Heart left ventricle (tissue), 16 donors: ENCODE data around the gene ATP13A4. TPM values are rescaled to one million over a fixed set of nuclear protein-coding genes. Genes with fewer than 3 reads are reported as not detected.

Experiments used
- ATAC-seq, 4 donors: fragments of 200-7000 bp; cut with Tn5 transposase; one replicate each; pipeline ENCODE4 v1.9.1; 2020 to 2022; ENCODE audit warnings: moderate library complexity in 4 of 4, mild to moderate bottlenecking in 3 of 4, moderate number of reproducible peaks in 1 of 4
- DNase-seq, 5 donors: peaks; one replicate each; pipeline ENCODE4 v3.0.0-alpha.2; 2020
- H3K27ac ChIP-seq, 12 donors: fragments of 200-600 bp; sonication (generic) in 4 of 12; one replicate each; pipeline versions ENCODE4 v1.5.0 to v1.8.0; 2016 to 2022; ENCODE audit warnings: mild to moderate bottlenecking in 2 of 12
- H3K27me3 ChIP-seq, 9 donors: fragments of 200-600 bp; sonication (generic) in 2 of 9; one replicate each; pipeline versions ENCODE4 v1.5.1 to v1.8.0; 2016 to 2022; ENCODE audit warnings: mild to moderate bottlenecking in 3 of 9
- H3K36me3 ChIP-seq, 9 donors: fragments of 200-600 bp; sonication (generic) in 2 of 9; one replicate each; pipeline versions ENCODE4 v1.5.0 to v1.8.0; 2018 to 2022; ENCODE audit warnings: mild to moderate bottlenecking in 2 of 9
- H3K4me1 ChIP-seq, 12 donors: fragments of 200-600 bp; sonication (generic) in 4 of 12; one replicate each; pipeline versions ENCODE4 v1.5.0 to v1.8.0; 2016 to 2022; ENCODE audit warnings: mild to moderate bottlenecking in 3 of 12
- H3K4me3 ChIP-seq, 12 donors: fragments of 200-600 bp; sonication (generic) in 4 of 12; one replicate each; pipeline versions ENCODE4 v1.5.0 to v1.8.0; 2017 to 2022; ENCODE audit warnings: mild to moderate bottlenecking in 9 of 12, moderate library complexity in 4 of 12
- H3K9me3 ChIP-seq, 12 donors: fragments of 200-600 bp; sonication (generic) in 4 of 12; one replicate each; pipeline versions ENCODE4 v1.5.0 to v1.8.0; 2016 to 2022; ENCODE audit warnings: mild to moderate bottlenecking in 1 of 12
- POLR2A ChIP-seq, 2 donors: fragments of 450-650 bp; IDR thresholded peaks; one replicate each; pipeline ENCODE4 v1.6.1; 2017; ENCODE audit warnings: antibody characterized with exemption in 2 of 2, mild to moderate bottlenecking in 2 of 2, moderate library complexity in 2 of 2
- WGBS, 4 donors: extraction: QIAGEN DNeasy Blood & Tissue Kit in 2 of 4; methylation state at CpG; one replicate each; pipeline versions ENCODE4 v1.1.5 to v1.1.7; 2013 to 2018; 5-methylcytosine and 5-hydroxymethylcytosine counted together
- intact Hi-C, 10 donors: fragments of 100-400 bp; cut with DNase I; formaldehyde crosslinking; loops; one replicate each; pipeline versions ENCODE4 v1.11.1 to v1.14.2; 2022
- polyA plus RNA-seq, 2 donors: library from polyadenylated mRNA; stranded (reverse); fragments of 200-250 nt; gene quantifications; one replicate each; pipeline ENCODE4 v1.2.3, GENCODE V29; 2013
- total RNA-seq, 9 donors: library from RNA; depleted of rRNA in 2 of 9; stranded (reverse); fragments of >200 nt in 2 of 9; fragmentation: NEBNext Ultra II Directional in 3 of 9; extraction: Animal tissue kit (Norgen Biotek cat#: 25700) in 3 of 9; gene quantifications; one replicate each; pipeline versions ENCODE4 v1.1.0 to v1.2.4, GENCODE V29; 2016 to 2023
- TF ChIP-seq, protein P1 (sequence below), 12 donors: fragments of 200-600 bp; sonication (generic) in 4 of 12; IDR thresholded peaks; one replicate each; pipeline versions ENCODE4 v1.5.0 to v1.8.0; 2018 to 2022; ENCODE audit warnings: antibody characterized with exemption in 12 of 12, mild to moderate bottlenecking in 5 of 12
- donor health status: ischemic (EF 13 %, LVEDD 7.1; RV severe dilation, severe dysfunction).
- donor health status: healthy with polysubstance abuse.
- donor health status: DM: no; HTN: yes; CAD: no.
- donor health status: DM: no; HTN: no; CAD: no.
- donor health status: ischemic (EF 25% LVEDD 6.9; RV normal size, moderate dysfunction).
- donor health status: ischemic (EF 25% LVEDD 5.7; RV mildly dilated, moderate dysfunction).
- donor health status: healthy.
- donor health status: DM: yes; HTN: yes; CAD: no.
- donor health status: ischemic (EF 35%, LVEDD 5.7; RV mildly dilated, moderate dysfunction).
- donor health status: nonischemic (EF 11% LVEDD 7.7; RV severe dilation, severe dysfunction).
- donor health status: DM: yes; HTN: yes; CAD: no.
- donor health status: PGD.
- donor health status: ischemic (EF 29% LVEDD 5.4; RV normal size, mild dysfunction).
- donor health status: nonischemic (EF 23%, LVEDD 6.1; RV moderate dilation, normal function).

Gene ATP13A4
- total and polyA plus RNA-seq, 11 donors = 0.48 to 0.97 (median 0.51) TPM; not detected in 8

- no peak for ATAC-seq
- Histone ChIP-seq H3K9me3 (no peaks in the 10 kb centered on the region), H3K27ac (no peak overlapping the region), H3K27me3 (peaks cover 0 to 3% (median 0%) of the 10 kb centered on the region in 9 donors), H3K36me3 (no peaks in the 10 kb centered on the region), H3K4me3 (no peak overlapping the region), H3K4me1 (peaks cover 0 to 7% (median 0%) of the 10 kb centered on the region in 12 donors)
- intact Hi-C loops = no loop called here
- no peak for DNase-seq
- TF ChIP-seq POLR2A (IDR thresholded peaks at IDR 0.05) = no peak
- TF ChIP-seq, protein P1, sequence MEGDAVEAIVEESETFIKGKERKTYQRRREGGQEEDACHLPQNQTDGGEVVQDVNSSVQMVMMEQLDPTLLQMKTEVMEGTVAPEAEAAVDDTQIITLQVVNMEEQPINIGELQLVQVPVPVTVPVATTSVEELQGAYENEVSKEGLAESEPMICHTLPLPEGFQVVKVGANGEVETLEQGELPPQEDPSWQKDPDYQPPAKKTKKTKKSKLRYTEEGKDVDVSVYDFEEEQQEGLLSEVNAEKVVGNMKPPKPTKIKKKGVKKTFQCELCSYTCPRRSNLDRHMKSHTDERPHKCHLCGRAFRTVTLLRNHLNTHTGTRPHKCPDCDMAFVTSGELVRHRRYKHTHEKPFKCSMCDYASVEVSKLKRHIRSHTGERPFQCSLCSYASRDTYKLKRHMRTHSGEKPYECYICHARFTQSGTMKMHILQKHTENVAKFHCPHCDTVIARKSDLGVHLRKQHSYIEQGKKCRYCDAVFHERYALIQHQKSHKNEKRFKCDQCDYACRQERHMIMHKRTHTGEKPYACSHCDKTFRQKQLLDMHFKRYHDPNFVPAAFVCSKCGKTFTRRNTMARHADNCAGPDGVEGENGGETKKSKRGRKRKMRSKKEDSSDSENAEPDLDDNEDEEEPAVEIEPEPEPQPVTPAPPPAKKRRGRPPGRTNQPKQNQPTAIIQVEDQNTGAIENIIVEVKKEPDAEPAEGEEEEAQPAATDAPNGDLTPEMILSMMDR (IDR thresholded peaks at IDR 0.05) = no peak
- 65 to 72% (median 70%) methylated on average over 4 of the region's 4 CpGs for WGBS, 4 donors
Measured at GRCh38 chr3:193502871-193503270, 51.8 kb downstream of the ATP13A4 start.

- Histone ChIP-seq H3K36me3 (no peaks in the 10 kb centered on the region), H3K27ac (no peak overlapping the region), H3K4me1 (peaks cover 0 to 7% (median 0%) of the 10 kb centered on the region in 12 donors), H3K4me3 (no peak overlapping the region), H3K27me3 (no peaks in the 10 kb centered on the region), H3K9me3 (no peaks in the 10 kb centered on the region)
- WGBS, 4 donors = 62 to 68% (median 67%) methylated on average over 7 of the region's 7 CpGs
- DNase-seq (no peak), ATAC-seq (no peak)
- intact Hi-C loops = no loop called here
- TF ChIP-seq POLR2A (IDR thresholded peaks at IDR 0.05) = no peak
Measured at GRCh38 chr3:193499801-193500485, 54.8 kb downstream of the ATP13A4 start.

DNA sequence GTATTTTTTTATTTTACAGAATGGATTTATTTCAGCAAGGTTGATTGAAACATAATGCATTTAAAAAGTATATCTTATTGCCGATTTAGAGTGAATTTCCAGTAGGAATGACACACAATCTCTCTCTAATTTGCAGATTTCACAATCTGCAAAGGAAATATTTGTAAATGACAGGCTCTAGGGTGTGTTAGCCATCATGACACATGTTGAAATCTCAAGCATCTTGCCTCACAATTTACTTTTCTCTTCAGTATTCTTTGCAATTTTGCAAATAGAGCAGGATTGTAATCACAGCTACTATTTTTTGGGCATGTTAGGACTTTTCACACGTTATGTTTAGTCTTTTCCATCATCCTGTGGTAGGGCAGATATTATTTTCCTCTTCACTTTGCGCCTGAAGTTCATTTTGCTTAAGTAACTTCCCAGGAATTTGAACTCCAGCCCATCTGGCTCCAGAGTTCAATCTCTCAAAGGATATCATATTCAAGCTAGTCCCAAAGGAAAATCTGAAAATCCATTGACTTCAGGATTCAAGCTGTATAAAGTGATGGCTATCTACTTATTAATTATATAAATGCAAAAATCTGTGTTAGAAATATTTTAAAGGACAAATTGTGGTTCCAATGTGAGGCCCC is 55.4 kb downstream of the ATP13A4 start:
- Histone ChIP-seq H3K27ac (no peak overlapping the region), H3K4me1 (peaks cover 0 to 7% (median 0%) of the 10 kb centered on the region in 12 donors), H3K27me3 (no peaks in the 10 kb centered on the region), H3K4me3 (no peak overlapping the region), H3K9me3 (peaks cover 0 to 4% (median 0%) of the 10 kb centered on the region in 12 donors), H3K36me3 (no peaks in the 10 kb centered on the region)
- no peak for ATAC-seq
- TF ChIP-seq, protein P1 (IDR thresholded peaks at IDR 0.05) = no peak
- TF ChIP-seq POLR2A (IDR thresholded peaks at IDR 0.05) = no peak
- no peak for DNase-seq
- intact Hi-C loops = no loop called here
- 48 to 68% (median 52%) methylated on average over 3 of the region's 3 CpGs for WGBS, 4 donors

DNA sequence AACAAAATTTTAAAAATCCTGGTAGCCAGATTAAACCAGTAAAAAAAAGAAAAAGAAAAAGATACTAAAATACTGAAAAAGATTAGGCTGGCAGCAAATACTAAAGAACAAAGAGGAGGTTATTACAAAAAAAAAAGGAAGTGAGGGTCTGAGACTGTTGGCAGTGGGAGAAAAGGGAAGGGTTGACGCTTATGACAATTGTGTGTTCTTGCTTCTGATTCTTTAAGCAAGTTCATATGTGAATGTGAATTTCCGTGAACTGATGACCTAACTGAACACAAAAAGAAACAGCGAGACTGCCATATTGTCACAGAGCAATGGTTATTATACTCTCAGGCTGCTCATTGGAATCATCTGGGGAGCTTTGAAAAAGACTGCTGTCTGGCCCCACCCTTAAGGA is 56.5 kb downstream of the ATP13A4 start:
- intact Hi-C loops = no loop called here
- WGBS, 4 donors = 79 to 81% (median 81%) methylated on average over 3 of the region's 3 CpGs
- H3K4me1 ChIP-seq = peaks cover 0 to 7% (median 0%) of the 10 kb centered on the region in 12 donors
- TF ChIP-seq, protein P1 (IDR thresholded peaks at IDR 0.05) = no peak
- no peak for TF ChIP-seq POLR2A (IDR thresholded peaks at IDR 0.05)
- no peak for ATAC-seq
- H3K27ac ChIP-seq = no peak overlapping the region
- peaks cover 0 to 6% (median 0%) of the 10 kb centered on the region in 12 donors for H3K9me3 ChIP-seq
- H3K4me3 ChIP-seq = no peak overlapping the region
- no peaks in the 10 kb centered on the region for H3K36me3 ChIP-seq
- DNase-seq = no peak
- H3K27me3 ChIP-seq = no peaks in the 10 kb centered on the region
